Measurements from ENCODE around the gene LRIG1. TPM values are rescaled to one million over a fixed set of nuclear protein-coding genes. Genes with fewer than 3 reads are reported as not detected.

Gene LRIG1
- total RNA-seq, 3 donors from 2014 or later: 72.1 to 180 (median 75.3) TPM

GRCh38 chr3:66486202-66486601 is 14.6 kb downstream of the LRIG1 start:
- Histone ChIP-seq H3K36me3 (ENCODE audit: low read depth) (no peaks in the 10 kb centered on the region), H3K4me1 (ENCODE audit: low read depth) (peaks cover 57% of the 10 kb centered on the region), H3K9me3 (no peaks in the 10 kb centered on the region), H3K4me3 (no peak overlapping the region)
- ATAC-seq: no peak
- TF ChIP-seq CTCF (IDR thresholded peaks at IDR 0.05): no peak
- intact Hi-C loops (cut with DNase I, micrococcal nuclease): no loop called here
- DNase-seq: no peak

GRCh38 chr3:66485291-66485968 is 15.4 kb downstream of the LRIG1 start:
- DNase-seq: no peak
- Histone ChIP-seq H3K9me3 (no peaks in the 10 kb centered on the region), H3K36me3 (ENCODE audit: low read depth) (no peaks in the 10 kb centered on the region), H3K4me3 (no peak overlapping the region), H3K4me1 (ENCODE audit: low read depth) (peaks cover 57% of the 10 kb centered on the region)
- TF ChIP-seq CTCF (IDR thresholded peaks at IDR 0.05): no peak
- intact Hi-C loops (cut with DNase I, micrococcal nuclease): no loop called here
- ATAC-seq: peak; percentile 13

- H3K4me3 ChIP-seq: no peak overlapping the region
- peaks cover 59% of the 10 kb centered on the region for H3K4me1 ChIP-seq (ENCODE audit: low read depth)
- no peaks in the 10 kb centered on the region for H3K9me3 ChIP-seq
- H3K36me3 ChIP-seq (ENCODE audit: low read depth): no peaks in the 10 kb centered on the region
- no peak for TF ChIP-seq CTCF (IDR thresholded peaks at IDR 0.05)
- DNase-seq: no peak
- no peak for ATAC-seq
- intact Hi-C loops (cut with DNase I, micrococcal nuclease): no loop called here
Observed at GRCh38 chr3:66484106-66484844, 16.5 kb downstream of the LRIG1 start.

GRCh38 chr3:66483409-66483906 is 17.4 kb downstream of the LRIG1 start:
- peak; percentile 35 for ATAC-seq
- intact Hi-C loops (cut with DNase I, micrococcal nuclease): no loop called here
- no peak for TF ChIP-seq CTCF (IDR thresholded peaks at IDR 0.05)

GRCh38 chr3:66483006-66483405 is 17.8 kb downstream of the LRIG1 start:
- Histone ChIP-seq H3K4me1 (ENCODE audit: low read depth) (peaks cover 70% of the 10 kb centered on the region), H3K9me3 (no peaks in the 10 kb centered on the region), H3K36me3 (ENCODE audit: low read depth) (no peaks in the 10 kb centered on the region), H3K4me3 (no peak overlapping the region)
- no peak for TF ChIP-seq CTCF (IDR thresholded peaks at IDR 0.05)
- intact Hi-C loops (cut with DNase I, micrococcal nuclease): no loop called here
- ATAC-seq (peak; percentile 26), DNase-seq (peak in 2 of 3 donors; percentile 62 to 69)

More at GRCh38 chr3:66483409-66483906, 17.4 kb downstream of the LRIG1 start:
- peak in 2 of 3 donors; percentile 43 to 59 for DNase-seq
- Histone ChIP-seq H3K4me3 (no peak overlapping the region), H3K4me1 (ENCODE audit: low read depth) (peaks cover 66% of the 10 kb centered on the region), H3K9me3 (no peaks in the 10 kb centered on the region), H3K36me3 (ENCODE audit: low read depth) (no peaks in the 10 kb centered on the region)
